ENCODE results near the gene NUTF2. TPM values are rescaled to one million over a fixed set of nuclear protein-coding genes. Genes with fewer than 3 reads are reported as not detected.

Gene NUTF2
- total and polyA plus RNA-seq, 2 of the 8 experiments (the other 6 are each of a cell fraction or from before 2014, with no cell fraction given) = 219 to 377 TPM

DNA sequence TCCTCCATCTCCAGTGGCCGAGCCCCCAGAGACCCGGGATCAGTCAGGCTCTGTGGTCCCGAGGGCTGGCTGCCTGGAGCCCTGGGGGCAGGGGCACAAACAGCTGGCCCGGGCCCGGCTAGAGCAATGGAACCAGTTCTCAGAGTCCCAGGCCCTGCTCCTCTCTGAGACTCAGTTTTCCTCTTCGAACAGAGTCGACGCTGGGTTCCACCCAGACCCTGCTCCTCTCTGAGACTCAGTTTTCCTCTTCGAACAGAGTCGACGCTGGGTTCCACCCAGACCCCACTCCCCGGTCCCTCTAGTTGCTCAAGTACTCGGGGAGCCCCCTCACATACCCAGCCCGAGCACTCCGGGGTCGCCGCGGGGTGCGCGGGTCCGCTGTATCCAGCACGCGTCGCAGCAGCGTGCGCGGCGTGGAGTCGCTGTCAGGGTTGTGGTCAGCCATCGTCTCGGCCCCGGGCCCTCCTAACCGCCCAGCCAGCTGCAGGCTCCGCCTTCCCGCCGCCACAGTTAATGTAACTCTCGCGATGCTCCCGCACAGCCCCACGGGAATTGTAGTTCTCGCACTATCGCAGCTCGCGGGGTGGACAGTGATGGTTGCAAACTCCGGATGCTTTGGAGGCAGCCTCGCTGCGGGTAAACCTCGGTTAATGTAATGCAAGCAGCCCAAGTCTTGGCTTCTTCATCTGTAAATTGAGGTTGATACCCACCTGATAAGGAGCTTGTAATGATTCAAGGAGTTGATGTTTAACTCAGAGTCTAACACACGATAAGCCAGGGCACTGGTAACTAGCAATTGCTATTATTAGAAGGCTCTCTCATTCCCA, 13.1 kb upstream of the NUTF2 start:
- 3% methylated on average over 49 of the region's 49 CpGs; no CpG with 5 or more reads in 1 of the 2 experiments for WGBS, 2 experiments (ENCODE audit: extremely low coverage in 1 of 2, insufficient coverage in 1 of 2, insufficient read length in 1 of 2, insufficient replicate concordance in 2 of 2, low coverage in 1 of 2, low lambda C conversion rate in 2 of 2, missing lambda C conversion rate in 1 of 2)
- H3K9ac ChIP-seq (replicated peaks in 1 of 4; ENCODE audit: extremely low read depth in 1 of 4, low read depth in 3 of 4, low read length in 3 of 4) = peak overlapping the region; percentile 51 to 88 (median 56)
- peaks cover 1 to 4% of the 10 kb centered on the region in 2 experiments for H4K20me1 ChIP-seq (replicated peaks in 1 of 2; ENCODE audit: control insufficient read depth in 1 of 2, insufficient read depth in 2 of 2, low read length in 2 of 2)
- POLR2A ChIA-PET (ENCODE audit: partially characterized antibody) = interaction anchor here (1.0 to 2.7 kb wide), 13 partner anchors 9 to 173 kb away, joined by 3 to 15 read pairs (median 5); partner anchors contain the start of genes ACD, EDC4, NUTF2 and TSNAXIP1
- H3K27ac ChIP-seq (ENCODE audit: low read depth, low read length) = no peak overlapping the region
- H3K4ac ChIP-seq (replicated peaks; ENCODE audit: insufficient read length, low read depth, low read length) = no peak overlapping the region
- H3K56ac ChIP-seq (replicated peaks; ENCODE audit: insufficient read length, low read depth, low read length) = no peak overlapping the region
- peaks cover 5% of the 10 kb centered on the region for H3K23me2 ChIP-seq (ENCODE audit: low read depth, low read length)
- peaks cover 0 to 5% of the 10 kb centered on the region in 2 experiments; a peak in 1 of 4 replicates for H3K79me2 ChIP-seq (ENCODE audit: control insufficient read depth in 1 of 2, insufficient read depth in 2 of 2, low read length in 2 of 2)
- H3K4me3 ChIP-seq (ENCODE audit: extremely low read depth in 1 of 4, insufficient read depth in 2 of 4, low read depth in 3 of 4, low read length in 4 of 4) = peak overlapping the region; percentile 62 to 78 (median 74)
- no peak overlapping the region for H2BK15ac ChIP-seq (ENCODE audit: low read length)
- no peak overlapping the region for H3K18ac ChIP-seq (ENCODE audit: extremely low read depth, low read length)
- peak overlapping the region; percentile 98 for H2AFZ ChIP-seq (ENCODE audit: low read length)
- CTCF ChIA-PET (ENCODE audit: partially characterized antibody) = interaction anchor here (0.6 to 11.6 kb wide), 14 partner anchors 7 to 359 kb away, joined by 3 to 100 read pairs (median 4); partner anchors contain the start of gene LCAT
- FAIRE-seq (peak; percentile 65), DNase-seq (ENCODE audit: low read depth in 1 of 2, low spot score in 2 of 2) (peak in 1 of 2 experiments; percentile 97)
- H3K4me2 ChIP-seq (ENCODE audit: insufficient read depth in 1 of 2, low read depth in 2 of 2, low read length in 2 of 2) = peak overlapping the region; percentile 74 to 82
- no peak overlapping the region for H4K5ac ChIP-seq (ENCODE audit: insufficient read length, low read depth, low read length)
- H2BK12ac ChIP-seq (ENCODE audit: low read depth, low read length) = no peak overlapping the region
- no peak overlapping the region for H3K14ac ChIP-seq (ENCODE audit: insufficient read length)
- H3K36me3 ChIP-seq (ENCODE audit: control insufficient read depth in 2 of 4, insufficient read depth in 4 of 4, low read length in 3 of 4) = peaks cover 4 to 12% (median 9%) of the 10 kb centered on the region in 4 experiments
- H3K27me3 ChIP-seq (replicated peaks in 1 of 4; ENCODE audit: control insufficient read depth in 3 of 4, extremely low read depth in 1 of 4, insufficient read depth in 3 of 4, low read length in 3 of 4) = no peaks in the 10 kb centered on the region
- H2BK120ac ChIP-seq (replicated peaks; ENCODE audit: low read depth, low read length) = no peak overlapping the region
- no peaks in the 10 kb centered on the region for H3K9me3 ChIP-seq (ENCODE audit: insufficient read depth in 2 of 2, low read depth in 1 of 2, low read length in 1 of 2)
- no peak overlapping the region for H4K91ac ChIP-seq (replicated peaks; ENCODE audit: insufficient read length, low read length)
- H2BK5ac ChIP-seq (ENCODE audit: low read depth, low read length) = no peak overlapping the region
- H2BK20ac ChIP-seq (ENCODE audit: low read length) = no peak overlapping the region
- no peak overlapping the region for H3K23ac ChIP-seq (ENCODE audit: insufficient read length)
- H3K4me1 ChIP-seq (replicated peaks in 1 of 4; ENCODE audit: control insufficient read depth in 3 of 4, insufficient read depth in 4 of 4, low read length in 3 of 4) = no peaks in the 10 kb centered on the region; a peak in 1 of 7 replicates
- H3K79me1 ChIP-seq (ENCODE audit: low read depth, low read length) = no peaks in the 10 kb centered on the region; the same call in 1 of the 2 replicates
- no peak overlapping the region for H2AK5ac ChIP-seq (ENCODE audit: low read depth, low read length)
- H4K8ac ChIP-seq (ENCODE audit: extremely low read depth, insufficient read depth, low read length) = peak overlapping the region; percentile 72; the same call in 1 of the 2 replicates
- TF ChIP-seq JUND (IDR thresholded peaks at IDR 0.05; ENCODE audit: low read length) = 0 out of 2 replicates have a peak, but pooled peaks have one; percentile 16
- TF ChIP-seq TBP (IDR thresholded peaks at IDR 0.05; ENCODE audit: low read depth, low read length) = peak; percentile 89
- TF ChIP-seq, protein P1, sequence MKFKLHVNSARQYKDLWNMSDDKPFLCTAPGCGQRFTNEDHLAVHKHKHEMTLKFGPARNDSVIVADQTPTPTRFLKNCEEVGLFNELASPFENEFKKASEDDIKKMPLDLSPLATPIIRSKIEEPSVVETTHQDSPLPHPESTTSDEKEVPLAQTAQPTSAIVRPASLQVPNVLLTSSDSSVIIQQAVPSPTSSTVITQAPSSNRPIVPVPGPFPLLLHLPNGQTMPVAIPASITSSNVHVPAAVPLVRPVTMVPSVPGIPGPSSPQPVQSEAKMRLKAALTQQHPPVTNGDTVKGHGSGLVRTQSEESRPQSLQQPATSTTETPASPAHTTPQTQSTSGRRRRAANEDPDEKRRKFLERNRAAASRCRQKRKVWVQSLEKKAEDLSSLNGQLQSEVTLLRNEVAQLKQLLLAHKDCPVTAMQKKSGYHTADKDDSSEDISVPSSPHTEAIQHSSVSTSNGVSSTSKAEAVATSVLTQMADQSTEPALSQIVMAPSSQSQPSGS (IDR thresholded peaks at IDR 0.05; ENCODE audit: low read length) = 0 out of 2 replicates have a peak, but pooled peaks have one; percentile 62
- peak; percentile 81 for TF ChIP-seq POLR2AphosphoS5 (IDR thresholded peaks at IDR 0.05; ENCODE audit: low read depth, low read length)
- TF ChIP-seq CHD2 (IDR thresholded peaks at IDR 0.05; ENCODE audit: low read length) = peak; percentile 100
- TF ChIP-seq PHF8 (conservative IDR thresholded peaks at IDR 0.05; ENCODE audit: low read depth, low read length) = peak; percentile 71
- TF ChIP-seq, protein P2, sequence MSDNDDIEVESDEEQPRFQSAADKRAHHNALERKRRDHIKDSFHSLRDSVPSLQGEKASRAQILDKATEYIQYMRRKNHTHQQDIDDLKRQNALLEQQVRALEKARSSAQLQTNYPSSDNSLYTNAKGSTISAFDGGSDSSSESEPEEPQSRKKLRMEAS (IDR thresholded peaks at IDR 0.05) = peak; percentile 81
- peak; percentile 90 for TF ChIP-seq TAF1 (IDR thresholded peaks at IDR 0.05; ENCODE audit: low read depth, low read length)
- TF ChIP-seq CBX8 (IDR thresholded peaks at IDR 0.05; ENCODE audit: borderline replicate concordance, low read depth, low read length) = no peak
